COLO829 (cell line): ENCODE data around the gene EXOSC7.
"Not testable (repeated sequence)": the region's sequence is repeated elsewhere in the genome, so short reads cannot be mapped to it uniquely, and the experiment has no call there.

Source experiments
- DNase-seq: peaks from one replicate; pipeline ENCODE4 v3.0.0; 2012; ENCODE audit warnings: low spot score

Gene EXOSC7

DNA sequence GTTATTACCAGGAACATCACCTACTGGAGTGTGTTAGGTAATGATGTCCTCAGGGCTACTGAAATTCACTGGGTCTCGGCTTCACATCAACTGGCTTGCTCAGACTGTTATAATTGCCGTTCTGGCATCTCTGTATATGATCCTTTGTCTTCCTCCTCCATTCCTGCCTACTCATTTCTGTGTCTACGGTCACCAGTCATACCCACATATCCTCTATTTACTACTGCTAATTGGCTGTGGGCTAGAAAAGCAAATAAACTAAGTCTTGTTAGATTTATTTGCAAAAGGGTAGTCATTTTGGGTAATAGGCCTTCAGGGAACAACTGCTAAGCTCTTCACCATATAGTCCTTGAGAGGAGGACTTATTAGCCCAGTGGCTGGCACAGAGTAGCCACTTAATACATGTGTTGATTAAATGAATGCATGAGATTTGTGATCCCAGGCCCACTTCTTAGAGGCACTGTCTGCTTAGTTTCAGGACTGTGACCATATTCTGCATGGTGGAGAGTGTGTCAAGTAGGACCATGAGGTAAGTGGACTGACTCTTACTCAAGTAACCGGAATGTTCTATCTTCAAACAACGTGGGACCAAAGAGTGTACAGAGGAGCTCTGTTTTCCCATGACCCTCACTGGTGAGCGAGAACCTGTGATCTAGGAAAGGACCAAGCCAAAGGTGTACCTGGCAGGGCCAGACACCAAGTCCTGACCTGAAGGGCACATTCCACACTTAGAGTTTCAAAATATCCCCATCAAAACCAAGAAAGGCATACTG is 13.2 kb upstream of the EXOSC7 start:
- peak; percentile 50 for DNase-seq

DNA sequence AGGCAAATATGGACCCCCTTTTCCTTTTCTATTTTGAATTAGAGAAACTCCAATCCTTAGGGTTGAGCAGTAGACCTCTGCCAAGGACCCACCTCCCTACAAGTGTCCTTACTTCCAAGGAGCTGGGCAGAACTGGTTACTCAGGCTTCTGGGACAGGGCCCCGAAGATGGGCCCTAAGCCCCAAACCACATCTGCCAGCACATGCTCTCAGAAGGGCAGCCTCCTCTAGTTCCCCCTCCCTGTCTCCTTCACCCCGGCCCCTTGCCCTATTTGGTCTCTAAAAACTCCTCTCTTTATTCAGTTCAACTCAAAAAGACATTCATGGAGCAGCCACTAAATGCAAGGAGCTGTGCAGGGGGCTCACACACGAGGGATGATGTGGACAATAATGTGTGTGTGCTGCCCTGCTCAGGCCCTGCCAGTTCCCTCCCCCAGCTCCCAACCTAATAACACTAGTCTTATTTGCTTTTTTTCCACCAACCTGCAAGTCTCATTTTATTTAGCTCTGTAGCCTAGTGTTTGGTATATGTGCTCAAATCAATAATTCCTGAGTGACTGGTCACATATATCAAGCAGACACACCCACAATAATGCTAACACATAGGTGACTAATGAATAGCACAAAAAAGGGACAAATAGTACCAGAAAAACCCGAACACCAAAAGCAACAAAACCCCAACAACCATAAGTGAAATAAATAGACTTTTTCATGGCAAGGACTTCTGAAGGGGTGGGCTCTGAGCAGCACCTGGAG is 12.3 kb upstream of the EXOSC7 start:
- no peak for DNase-seq

DNA sequence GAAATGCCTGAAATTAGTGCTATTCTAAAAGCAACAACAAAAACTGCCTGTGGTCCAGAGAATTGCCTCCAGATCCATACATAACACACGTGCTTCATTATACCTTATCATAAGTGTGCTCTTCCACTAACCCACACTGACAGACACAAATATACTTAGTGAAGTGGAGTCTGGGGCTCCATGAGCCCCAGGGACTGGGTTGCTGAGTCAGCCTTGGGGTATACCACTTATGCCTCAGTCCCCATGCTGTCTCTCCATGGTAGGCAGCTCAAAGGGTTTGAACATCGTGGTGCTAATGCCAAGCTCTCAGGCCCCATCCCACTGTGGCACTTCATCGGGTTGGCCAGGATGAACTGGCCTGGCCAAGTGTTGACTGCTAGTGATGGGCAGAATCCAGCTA is 10.9 kb upstream of the EXOSC7 start:
- DNase-seq = no peak

DNA sequence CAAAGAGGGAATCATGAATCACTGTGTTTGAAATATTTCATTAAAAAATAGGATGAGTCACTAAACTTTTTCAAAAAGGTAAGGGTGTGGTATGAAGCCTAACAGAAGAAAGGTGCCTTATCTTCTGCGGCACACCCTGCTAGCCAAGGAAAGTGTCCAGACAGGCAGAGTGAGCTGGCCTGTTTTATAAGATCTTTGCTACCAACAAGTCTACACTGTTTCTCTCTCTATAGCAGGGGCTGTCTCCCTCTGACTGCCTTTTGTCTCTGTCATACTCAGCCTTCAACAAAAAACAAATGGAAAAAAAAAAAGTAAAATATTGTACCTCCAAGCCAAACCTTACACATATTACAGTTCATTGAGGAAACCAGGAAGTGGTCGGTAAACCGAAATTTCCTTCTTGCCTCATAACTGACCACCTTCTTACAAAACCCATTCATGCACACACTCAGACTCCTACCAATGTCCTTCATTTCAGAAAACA is 9.2 kb upstream of the EXOSC7 start:
- DNase-seq = no peak

DNA sequence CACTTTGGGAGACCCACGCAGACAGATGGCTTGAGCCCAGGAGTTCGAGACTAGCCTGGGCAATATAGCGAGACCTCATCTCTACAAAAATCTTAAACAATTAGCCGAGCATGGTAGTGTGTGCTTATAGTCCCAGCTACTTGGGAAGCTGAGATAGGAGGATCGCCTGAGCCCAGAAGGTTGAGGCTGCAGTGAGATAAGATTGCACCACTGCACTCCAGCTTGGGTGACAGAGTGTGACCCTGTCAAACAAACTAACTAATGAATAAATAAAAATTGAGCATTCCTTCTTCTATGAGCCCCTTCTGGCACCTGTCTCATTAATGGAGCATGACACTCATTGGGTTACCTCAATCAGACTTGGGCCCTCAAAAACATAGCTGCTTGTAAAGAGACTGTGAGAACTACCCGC is 7.6 kb upstream of the EXOSC7 start:
- no peak for DNase-seq

DNA sequence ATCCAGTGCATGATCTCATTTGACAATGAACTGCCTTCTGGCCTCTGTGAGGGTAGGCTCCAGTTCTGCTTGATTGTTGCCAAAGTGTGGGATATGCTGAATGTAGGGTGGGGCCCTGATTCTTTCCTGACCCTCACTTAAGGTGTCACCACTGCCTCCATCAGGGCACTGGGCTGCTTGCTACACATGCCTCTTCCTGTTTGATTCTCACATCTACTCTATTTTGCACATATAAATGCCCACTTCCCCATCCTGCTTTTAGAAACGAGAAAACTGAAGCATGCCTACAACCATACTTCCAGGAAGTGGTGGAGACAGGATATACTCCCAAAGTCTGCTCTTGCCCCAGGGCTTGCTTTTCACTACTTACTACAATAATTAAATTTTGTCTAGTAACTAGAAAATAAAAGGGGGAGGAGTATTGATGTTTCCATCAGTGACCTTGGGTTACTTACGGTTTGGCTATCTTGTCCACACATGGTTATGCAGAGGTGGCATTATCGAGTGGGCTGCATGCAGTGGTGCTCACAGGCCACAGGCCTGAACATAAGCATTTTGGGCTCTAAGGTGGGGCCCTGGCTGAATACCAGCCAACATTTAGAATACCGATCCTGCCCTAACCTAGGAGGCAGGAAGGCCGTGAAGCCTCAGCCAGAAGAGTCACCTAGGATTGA is 6.8 kb upstream of the EXOSC7 start:
- DNase-seq = no peak

DNA sequence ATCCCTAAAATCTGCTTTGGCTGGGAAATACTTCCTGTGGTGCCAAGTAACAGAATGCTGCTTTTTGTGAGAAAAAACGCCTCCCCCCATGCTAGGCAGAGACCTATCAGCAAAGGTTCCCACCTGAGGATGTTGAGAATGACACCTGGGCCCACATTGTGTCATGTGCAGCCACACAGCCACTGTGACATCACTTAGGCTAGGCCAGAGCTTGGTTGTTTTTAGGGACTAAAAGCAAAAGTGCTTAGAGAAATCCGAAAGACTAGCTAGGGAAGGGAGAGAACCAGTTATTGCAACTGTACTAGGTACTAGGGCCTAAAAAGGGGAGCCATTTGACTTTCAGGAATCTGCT is 6.2 kb upstream of the EXOSC7 start:
- DNase-seq = no peak

DNA sequence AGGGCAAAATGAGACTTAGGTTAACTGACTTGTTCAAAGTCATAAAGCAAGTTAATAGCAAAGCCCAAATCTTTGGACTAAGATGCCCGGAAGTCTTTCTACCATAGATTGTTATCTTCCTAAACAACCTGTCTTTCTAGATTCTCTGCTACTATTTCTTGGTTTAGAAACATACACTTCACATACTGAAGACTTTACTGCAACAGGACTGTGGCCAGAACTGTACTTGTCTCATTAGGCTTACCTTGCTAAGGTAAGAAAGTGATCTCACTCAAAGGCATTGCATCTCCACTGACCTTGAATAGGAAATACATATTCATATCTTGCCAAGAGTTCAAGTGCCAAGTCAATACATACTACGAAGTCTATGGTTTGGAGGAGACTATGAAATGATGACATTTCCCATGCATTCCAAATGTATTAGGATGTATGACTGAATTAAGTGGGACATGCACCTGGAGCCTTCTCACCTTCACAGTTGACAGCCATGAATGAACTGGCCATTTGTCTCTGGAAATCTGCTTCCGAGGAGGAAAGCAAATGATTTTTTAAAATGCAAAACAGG is 5.0 kb upstream of the EXOSC7 start:
- no peak for DNase-seq

DNA sequence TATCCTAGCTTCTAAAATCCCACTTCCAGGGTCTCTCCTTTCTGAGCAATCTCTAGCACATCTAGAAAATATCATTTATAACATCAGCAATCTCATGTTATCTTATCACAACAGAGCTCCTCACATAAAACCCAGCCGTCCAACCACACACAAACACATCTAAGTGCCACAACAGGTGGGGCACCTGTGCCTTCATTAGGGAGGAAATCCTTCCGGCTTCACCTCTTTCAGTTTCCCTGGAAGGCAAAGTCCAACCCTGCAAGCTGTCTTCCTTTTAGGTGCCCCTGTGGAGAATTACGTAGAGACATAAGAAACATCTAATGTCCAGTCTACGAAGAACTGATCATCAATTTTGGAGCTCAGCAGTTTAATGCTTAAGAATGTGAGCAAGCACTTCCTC is 1.6 kb upstream of the EXOSC7 start:
- DNase-seq = no peak

DNA sequence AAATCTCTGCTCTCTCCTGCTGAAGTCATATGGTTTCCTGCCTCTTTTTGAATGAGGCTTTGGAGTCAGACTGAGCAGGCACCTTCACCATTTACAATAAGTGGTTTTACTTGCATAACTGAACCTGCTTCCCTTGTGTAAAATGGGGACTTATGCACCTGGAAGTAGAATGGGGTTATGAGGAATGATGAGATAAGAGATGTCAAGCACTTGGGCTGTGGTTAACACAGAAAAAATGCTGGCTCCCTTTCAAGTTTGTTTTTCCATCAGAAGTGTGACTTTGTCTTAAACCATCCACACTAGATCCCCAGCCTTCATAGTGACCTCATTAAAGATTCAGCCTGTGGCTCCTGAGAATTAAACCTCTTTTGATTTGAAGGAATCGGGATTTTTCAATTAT is 5.2 kb downstream of the EXOSC7 start:
- no peak for DNase-seq

DNA sequence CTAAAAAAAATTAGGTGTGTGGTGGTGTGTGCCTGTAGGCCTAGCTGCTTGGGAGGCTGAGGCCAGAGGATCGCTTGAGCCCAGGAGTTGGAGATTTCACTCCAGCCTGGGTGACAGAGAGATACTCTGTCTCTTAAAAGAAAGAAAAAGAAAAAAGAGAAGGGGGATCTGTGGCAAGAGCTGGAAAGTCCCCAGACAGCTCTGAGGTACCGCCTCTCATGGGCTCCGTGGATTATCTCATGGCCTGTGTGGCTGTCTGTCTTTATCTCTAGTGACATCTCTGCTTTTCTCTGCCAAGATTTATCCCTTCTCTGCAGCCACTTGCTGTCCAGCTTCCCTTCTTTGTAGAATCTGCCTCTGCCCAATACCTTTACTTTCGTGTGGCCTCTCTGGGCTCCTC is 5.7 kb downstream of the EXOSC7 start:
- DNase-seq = no peak

DNA sequence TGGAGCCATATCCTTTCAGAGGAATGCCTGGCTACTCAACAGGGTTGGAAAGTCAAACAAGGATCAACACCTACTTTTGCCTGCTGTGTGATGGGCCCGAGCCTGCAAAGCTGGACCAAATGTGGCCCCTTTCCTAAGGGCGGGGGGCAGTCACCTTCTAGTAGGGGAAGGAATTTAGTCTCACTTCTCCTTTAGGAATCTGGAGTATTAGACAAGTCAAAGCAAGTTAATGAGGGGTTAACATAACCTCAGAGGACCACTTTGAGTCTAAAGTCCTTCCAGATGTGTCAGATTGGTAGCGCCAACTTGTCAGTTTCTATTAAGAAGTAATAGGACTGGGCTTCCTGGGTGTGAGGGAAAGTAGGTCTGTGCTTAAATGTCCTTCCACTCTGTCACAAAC is 6.8 kb downstream of the EXOSC7 start:
- DNase-seq = no peak

DNA sequence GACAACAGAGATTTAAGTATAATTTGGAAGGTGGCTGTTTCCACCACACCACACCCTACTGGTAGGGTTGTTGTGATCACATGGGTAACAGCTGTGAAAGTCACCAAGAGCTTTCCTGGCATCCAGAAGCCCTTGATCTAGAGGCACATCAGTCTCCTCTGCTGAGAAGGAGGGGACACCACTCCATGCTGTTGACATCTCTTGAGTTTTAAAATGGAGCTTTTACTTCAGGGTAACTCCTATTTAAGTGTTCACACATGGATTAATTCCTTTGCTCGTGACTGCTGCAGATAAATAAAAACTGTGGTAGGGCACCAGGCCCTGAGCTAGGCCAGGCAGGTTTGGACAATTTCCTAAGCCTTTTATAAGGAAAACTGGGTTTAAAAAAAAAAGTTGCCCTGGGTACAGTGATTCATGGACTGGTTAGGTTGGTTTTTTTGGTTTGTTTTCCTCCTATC is 7.5 kb downstream of the EXOSC7 start:
- DNase-seq = no peak

DNA sequence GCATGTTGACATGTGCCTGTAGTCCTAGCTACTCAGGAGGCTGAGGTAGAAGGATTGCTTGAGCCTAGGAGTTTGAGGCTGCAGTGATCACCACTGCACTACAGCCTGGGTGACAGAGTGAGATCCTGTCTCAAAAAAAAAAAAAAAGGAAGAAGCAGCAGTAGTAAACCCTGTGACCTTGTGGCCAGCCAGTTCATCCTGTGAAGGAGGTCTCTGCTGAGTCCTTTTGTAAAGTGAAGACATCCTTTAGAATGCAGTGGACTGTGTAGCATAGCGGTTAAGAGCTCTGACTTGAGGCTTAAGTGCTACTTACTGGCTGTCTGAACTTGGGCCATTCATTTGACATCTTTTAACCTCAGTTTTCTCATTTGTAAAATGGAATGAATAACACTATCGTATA is 8.3 kb downstream of the EXOSC7 start:
- no peak for DNase-seq

DNA sequence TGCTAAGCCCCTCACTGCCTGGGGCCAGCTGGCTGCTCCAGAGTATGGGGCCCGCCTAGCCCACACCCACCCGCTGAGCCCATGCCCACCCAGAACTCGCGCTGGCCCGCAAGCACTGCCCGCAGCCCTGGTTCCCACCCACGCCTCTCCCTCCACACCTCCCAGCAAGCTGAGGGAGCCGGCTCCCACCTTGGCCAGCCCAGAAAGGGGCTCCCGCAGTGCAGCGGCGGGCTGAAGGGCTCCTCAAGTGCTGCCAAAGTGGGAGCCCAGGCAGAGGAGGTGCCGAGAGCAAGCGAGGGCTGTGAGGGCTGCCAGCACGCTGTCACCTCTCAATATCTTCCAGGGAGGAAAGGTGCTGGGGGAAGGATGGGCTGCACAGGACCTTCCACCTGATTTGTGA is 10.3 kb downstream of the EXOSC7 start:
- DNase-seq = not testable (repeated sequence)

DNA sequence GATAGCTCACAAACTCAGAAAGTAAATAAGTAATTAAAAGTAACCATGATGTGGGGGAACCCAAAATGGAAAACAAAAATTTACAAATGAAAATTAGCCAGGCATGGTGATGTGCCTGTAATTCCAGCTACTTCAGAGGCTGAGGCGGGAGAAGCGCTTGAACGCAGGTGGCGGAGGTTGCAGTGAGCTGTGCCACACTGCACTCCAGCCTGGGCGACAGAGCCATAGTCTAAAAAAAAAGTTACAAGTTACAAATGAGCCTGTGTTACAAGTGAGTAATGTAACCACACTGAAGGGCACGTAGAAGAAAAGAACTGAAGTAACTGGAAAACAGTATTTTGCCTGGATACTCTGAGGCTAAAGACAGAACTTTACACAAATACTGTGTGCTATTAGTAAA is 11.3 kb downstream of the EXOSC7 start:
- no peak for DNase-seq

DNA sequence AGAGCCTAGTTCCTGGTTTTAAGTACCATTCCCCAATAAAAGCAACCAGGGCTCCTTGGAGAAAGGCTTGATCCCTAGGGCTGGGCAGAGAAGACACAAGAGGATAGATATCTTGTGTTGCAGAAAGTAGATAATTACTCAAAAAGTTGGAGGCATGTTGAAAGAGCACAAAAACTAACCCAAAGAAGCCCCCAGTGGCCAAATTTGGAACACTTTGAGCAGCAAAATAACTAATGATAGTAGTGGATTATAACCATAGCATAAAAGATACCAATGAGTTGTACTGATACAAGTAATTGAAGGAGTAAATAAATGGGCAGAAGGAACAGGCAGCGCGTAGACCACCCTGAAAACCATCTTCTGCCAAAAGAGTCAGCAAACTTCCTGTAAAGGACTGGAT is 12.0 kb downstream of the EXOSC7 start:
- no peak for DNase-seq

DNA sequence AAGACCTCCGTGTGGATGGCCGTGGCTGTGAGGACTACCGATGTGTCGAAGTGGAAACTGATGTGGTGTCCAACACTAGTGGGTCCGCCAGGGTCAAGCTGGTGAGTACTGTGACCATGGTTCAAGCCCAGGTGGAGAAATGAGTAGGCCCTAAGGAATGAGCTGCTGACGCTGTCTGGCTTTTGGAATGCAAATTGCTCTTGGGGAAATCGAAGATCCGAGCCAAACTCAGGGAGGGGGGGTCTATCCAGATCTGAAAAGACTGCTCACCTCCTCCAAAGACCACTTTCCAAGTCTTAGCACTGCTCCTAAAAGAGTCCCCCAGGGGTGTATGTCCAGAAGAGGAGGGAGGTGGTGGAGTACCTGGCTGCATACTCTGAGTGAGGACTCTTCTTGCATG is 13.1 kb downstream of the EXOSC7 start:
- no peak for DNase-seq

DNA sequence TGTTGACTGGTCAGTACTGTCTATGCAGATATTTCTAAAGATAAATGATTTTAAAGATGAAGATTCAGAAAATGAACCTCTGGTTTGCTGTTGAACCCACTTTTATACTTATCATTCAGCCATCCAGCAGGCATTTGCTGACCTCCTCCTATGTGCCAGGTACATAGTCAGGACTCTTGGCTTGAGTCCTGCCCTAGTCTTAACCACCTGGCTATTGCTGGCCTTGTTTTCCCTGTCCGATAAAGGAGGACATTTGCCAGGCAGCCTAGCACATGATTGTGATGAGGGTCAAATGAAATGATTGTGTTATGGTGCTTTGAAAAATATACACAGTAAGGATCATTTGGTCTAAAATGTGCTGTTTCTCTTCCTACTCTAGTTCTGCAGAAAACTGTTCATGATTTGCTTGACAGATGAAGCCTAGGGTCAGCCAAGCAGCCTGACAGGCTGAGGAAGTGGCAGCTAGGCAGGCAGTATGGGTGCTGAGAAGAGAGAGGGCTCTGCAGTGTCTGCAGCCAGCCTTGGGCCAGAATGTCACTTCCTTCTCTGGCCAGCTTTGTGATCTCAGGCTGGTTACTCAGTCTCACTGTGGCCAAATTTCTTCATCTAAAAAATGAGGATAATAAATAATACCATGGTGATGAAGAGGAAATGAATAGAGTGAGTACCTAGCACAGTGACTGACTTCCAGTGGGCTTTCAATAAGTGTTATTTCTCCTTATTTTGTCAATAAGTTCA is 13.8 kb downstream of the EXOSC7 start:
- DNase-seq = no peak

DNA sequence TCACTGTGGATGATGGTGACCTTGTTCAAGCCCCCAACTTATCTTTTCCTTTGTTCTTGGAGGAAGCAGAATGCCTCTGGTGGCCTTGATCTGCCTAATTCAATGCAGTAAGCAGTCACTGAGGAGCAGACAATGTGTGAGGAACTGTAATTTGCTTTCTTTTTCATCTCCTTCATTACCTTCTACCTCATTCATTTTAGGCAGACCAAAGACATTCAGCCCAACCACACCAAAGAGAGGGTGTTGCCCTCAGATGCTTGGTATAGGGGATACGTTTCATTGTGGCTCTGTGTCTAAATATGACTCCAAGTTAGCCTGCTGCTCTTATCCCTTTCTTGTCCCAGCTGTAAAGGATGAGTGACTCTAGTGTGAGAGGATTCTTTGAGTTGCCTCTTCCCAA is 15.3 kb downstream of the EXOSC7 start:
- no peak for DNase-seq

DNA sequence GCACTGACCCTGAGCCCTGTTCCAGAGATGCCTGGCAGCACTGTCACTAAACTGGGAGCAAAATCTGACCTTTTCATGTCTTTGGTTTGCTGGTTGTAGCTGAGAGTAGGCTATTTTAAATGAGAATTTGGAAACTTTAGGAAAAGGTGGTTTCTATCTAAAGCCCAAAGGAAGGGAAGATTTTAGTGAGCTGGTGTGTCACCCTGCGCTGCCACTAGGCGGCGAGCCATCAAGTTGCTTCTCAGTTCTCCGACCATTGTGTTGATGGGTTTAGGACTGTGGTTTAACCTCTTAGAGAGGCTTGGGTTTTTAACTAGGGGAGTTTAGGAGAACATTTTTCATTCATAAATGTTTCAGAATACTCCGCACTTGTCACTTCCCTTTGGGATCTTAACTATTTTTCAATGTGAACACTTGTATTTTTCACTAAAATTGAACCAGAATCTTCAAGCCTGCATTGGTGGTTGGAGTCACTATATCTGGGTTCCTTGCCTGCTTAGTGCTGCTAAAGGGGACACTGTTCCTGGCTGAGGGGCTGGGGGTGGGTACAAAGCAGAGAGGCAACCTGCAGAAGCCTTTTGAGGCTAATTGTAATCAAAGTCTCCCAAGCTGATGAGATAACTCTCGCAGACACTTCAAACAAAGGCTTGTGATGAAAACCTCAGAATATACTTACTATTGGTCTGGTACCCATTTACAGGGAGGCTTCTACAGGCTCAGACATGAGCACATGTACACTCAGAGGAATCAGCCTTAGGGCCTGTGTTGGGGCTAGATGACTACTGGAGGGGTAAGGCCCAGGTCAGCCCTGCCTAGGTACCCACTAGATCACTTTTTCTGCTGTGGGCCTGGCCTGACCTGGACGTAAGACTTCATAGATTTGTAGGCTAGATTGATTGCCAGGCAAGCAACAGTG is 16.8 kb downstream of the EXOSC7 start:
- DNase-seq = peak; percentile 67
